GM21515 (cell line): ENCODE data around the gene FIBP.

ENCODE experiments used
- ATAC-seq: cut with Tn5 transposase; IDR thresholded peaks from one replicate; pipeline ENCODE4 v1.9.1; 2021; ENCODE audit not compliant: unreplicated experiment

The FIBP gene

DNA sequence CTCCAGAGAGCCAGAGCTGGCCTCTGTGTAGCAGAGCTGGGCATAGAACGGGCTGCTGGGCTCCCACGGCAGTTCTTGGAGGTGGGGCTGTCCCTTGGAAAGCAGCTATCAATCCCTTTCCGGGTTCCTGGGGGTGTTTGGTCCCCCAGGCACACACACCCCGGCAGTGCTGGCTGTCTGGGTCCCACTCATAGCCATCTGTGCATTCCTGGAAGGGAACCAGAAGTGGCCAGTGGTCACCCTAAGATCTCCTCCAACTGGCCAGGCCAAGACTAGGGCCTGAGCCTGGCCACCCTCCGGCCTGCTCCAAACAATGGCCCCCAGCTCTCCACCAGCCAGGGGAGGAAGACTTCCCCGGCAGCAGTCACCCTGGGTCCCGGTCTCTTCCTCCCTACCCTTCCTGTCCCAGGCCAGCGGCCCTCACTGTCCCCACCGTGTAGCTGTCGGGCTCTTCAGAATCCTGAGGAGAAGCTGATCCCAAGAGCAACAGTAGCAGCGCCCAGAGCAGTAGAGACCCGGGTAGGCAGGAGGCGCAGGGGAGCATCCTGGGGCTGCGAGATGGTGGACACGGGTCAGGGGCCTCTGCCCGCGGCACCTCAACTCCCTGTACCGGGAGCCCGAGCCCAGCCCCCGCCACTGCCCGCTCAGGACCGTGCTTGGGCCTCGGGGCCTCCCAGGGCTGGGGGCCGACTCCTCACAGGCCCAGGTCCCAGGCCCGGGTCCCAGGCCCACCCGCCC, 16.3 kb downstream of the FIBP start:
- no peak for ATAC-seq

DNA sequence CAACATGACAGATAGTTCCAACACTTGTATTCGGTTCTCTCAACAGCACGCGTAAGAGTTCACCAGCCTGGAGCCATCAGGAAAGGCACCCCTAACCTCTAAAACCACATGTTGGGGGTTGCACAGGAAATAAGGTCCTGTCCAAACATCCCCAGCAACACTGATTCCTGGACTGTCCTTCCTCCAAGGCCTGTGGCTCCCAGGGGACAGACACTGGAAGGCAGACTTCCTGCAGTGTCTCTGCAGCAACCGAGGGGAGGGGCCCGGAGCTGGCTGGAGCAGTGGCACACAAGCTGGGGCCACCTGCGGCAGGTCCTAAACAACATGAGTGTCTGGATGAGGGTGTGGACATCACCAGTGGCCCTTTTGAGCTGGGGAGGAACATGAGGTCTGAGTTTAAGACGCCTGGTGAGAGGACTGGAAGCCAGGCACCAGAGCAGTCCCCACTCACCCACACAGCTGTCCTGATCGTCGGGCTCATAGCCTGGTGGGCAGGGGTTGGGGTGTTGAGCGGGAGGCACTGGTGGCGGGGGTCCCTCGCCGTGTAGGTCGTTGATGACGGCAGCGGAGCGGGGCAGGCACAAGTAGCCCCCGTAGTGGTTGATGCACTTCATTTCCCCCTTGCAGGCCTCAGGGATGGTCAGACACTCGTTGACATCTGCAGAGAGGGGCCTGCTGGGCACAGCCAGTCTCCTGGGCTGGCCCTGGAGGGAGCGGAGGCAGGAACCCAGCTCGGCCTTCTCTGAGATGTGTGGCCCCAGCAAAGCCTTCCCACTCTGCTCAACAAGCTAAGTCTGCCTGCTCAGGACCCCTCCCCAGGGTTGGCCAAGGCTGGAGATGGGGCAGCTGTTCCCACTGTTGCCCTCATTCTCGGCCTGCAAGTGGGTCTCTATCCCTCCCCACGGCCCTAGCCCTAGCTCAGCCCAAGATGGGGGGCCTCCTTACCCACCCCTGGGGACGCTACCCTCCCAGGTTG, 17.3 kb downstream of the FIBP start:
- no peak for ATAC-seq

DNA sequence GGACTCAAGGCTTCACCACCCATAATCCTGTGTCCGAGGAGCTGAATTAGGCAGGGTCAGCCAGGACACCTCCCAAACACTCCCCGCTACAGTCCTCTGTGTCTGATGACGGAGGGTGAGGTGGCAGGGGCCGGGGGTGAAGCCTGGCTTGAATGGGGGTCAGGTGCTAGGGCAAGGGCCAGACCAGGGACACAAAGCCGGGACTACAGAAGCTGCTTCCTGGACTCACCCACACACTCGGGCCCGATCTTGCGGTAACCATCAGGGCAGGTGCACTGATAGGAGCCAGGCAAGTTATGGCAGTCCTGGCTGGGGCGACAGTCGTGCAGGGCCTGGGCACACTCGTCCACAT, 18.0 kb downstream of the FIBP start:
- ATAC-seq: no peak

DNA sequence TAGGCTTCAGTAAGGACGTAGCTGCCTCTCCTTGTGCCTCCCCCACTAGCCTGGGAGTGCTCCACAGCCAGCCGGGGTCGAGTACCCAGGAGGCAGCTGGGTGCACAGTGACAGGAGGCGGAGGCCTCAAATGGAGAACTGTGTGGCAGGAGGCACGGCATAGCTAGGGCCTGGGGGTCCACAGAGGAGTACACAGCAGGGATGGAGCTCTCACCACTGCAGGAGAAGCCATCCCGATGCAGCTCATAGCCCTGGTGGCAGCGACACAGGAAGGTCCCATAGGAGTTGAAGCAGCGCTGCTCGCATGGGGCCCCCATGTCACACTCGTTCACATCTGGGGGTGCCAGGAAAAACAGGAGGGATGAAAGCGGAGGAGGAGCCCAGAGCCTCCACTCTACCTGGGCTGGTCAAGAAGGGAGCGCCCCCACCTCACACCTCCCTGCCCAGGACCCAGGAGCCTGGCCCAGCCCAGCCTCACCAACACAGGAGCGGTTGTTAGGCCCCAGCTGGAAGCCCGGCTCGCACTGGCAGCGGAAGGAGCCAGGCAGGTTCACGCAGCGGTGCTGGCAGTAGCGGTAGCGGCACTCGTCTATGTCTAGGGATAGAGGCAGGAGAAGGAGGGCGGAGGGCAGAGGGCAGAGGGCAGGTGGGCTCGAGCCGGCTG, 18.5 kb downstream of the FIBP start:
- ATAC-seq: no peak

DNA sequence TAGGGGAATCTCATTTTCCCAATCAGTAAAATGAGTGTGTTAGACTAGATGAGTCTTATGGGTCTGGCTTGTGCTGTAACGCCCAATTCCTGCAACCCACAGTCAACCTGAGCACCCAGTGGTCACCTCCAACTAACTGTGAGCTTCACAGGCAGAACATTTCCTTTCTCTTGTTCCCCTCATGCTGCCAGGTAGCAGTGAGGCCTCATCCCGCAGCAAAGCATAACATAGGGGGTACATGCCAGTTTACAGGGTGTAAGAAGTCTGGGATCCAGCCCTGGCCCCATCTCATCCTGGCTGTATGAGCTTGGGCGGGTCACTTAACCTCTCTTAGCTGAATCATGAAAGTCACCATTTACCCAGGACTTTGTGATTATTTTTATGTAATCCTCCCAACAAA, 19.4 kb downstream of the FIBP start:
- ATAC-seq: no peak

DNA sequence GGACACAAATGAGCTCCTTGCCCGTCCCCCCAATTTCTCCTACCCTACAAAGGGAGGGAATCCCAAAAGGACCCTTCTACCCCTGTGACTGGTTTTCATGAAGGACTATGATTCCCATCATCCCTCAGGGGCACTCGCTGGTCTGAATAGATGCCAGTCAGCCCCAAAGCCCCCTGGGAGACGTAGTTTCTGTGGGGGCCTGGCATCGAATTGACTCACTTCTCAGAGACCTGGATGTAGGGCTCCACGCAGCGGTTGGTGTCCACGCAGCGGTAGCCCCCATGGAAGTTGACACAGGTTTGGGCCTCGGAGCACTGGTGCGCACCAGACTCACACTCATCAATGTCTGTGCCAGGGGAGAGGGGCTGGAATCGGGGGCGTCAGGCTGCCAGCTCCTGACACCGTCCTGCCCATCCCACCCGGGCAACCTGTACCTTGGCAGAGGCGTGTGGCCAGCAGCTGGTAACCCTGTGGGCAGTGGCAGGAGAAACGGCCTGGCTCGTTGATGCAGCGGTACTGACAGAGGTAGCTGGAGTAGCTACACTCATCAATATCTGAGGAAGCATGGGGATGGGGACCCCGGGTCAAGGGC, 20.1 kb downstream of the FIBP start:
- no peak for ATAC-seq

DNA sequence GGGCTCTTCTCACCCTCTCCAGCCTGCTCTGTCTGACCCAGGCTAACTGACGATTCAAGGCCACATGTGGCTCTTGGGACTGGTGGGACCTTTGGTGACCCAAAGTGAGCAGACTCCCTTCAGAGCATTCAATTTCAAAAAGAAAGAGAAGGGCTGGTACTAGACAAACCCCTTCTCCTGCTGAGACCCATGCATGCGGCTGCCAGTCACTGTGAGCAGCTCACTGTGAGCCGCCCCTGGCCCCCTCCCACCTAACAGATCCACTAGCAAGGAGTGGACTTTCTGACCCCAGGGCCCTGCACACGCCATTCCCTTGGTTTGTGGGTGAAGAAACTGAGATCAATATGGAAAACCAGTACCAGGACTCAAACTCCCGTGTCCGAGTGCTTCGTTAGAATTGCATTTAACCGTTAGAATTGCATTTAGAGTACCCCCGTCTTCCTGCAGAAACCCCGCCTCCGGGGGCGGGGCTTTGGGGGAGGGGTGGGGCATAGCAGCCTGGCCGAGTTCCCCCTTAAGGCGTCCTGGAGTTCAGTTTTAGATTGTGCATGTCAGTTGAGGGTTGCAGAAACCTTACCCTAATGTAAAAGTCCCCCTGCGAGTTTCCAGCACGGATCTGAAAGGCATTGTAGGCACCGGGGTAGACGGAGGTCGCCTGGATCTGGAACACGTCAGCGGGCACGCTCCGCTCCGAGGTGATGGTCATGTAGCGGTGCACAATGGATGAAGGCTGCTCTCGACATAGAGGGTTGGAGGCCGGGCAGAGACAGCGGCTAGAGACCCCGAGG, 20.8 kb downstream of the FIBP start:
- no peak for ATAC-seq

DNA sequence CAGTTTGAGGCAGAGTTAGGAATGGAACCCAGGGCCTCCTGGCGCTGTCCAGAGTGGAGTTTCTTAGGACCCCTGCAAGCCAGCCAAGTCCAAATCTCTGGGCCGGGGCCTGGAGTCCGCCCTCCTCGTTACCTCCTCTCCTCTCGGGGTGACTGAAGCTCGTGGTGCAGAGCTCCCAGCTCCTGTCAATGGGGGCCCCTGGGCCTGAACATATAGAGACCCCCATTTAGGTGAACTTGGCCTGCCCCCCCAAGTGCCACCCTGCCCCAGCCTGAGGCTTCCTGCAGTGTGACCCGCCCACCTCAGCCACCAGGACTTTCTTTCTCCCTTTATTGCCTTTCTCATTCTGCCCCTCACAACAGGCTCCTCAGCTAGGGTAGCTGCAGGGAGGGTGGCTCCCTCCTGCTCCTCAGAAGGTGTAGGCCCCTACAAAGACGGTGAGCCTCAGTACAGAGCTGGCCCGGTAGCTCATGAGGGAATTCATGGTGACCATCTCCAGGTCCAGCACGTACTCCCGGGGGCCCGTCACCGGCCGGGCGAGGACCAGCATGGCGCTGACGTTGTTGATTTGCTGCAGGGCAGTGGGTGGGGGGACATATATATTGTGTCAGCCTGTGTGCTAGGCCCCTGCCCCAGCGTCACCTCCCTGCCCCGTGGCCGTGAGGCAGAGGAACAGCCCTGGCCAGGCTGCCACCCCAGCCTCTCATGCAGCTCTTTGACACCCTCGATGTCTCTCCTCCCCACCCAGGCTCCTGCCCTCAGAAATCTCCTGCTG, 21.6 kb downstream of the FIBP start:
- no peak for ATAC-seq

DNA sequence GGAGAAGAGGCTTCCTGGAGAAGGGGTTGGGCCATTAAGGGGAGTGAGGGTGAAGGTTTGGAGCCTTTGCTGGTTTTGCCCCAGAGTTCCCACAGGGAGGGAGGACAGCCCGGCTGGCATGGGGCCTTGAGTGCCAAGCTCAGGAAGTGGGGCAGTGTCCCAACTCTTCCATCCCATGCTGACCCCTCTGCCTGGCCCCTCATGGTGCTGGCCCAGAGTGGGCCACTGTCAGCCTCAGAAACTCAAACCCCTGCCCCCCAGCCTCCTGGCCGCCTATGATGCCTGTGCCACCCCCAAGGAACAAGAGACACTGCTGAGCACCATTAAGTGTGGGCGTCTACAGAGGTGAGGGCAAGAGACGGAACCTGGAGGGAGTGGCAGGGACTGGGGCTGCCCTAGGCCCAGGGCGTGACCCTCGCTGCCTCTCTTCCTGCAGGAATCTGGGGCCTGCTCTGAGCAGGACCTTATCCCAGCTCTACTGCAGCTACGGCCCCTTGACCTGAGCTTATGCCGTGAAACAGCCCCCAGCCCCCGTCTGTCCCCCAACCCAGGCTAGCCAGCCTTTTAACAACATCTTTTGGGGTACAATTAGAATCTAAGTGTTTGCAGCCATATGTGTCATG, 22.6 kb downstream of the FIBP start:
- ATAC-seq: no peak

DNA sequence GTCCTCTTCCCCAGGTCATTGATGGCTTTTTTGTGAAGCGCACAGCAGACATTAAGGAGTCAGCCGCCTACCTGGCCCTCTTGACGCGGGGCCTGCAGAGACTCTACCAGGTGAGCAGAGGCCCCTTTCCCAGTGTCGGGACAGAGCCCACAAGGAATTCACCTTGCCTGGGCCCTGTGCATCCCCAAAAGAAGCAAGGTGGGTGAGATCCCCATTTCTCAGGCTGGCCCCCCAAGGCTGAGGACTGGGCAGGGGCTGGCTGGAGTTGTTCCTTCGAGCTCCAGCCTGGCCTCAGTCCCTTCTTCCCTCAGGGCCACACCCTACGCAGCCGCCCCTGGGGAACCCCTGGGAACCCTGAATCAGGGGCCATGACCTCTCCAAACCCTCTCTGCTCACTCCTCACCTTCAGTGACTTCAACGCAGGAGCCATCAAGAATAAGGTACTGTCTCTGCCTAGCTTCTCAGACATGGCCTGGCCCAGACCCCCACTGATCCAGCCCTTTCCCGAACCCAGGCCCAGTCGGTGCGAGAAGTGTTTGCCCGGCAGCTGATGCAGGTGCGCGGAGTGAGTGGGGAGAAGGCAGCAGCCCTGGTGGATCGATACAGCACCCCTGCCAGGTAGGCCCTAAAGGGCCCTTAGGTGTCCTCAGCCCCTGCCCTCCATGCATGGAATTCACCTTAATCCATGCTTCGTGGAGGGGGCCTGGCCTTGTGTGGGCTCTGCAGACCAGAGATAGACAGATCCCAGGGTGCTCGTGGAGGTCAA, 23.4 kb downstream of the FIBP start:
- no peak for ATAC-seq

DNA sequence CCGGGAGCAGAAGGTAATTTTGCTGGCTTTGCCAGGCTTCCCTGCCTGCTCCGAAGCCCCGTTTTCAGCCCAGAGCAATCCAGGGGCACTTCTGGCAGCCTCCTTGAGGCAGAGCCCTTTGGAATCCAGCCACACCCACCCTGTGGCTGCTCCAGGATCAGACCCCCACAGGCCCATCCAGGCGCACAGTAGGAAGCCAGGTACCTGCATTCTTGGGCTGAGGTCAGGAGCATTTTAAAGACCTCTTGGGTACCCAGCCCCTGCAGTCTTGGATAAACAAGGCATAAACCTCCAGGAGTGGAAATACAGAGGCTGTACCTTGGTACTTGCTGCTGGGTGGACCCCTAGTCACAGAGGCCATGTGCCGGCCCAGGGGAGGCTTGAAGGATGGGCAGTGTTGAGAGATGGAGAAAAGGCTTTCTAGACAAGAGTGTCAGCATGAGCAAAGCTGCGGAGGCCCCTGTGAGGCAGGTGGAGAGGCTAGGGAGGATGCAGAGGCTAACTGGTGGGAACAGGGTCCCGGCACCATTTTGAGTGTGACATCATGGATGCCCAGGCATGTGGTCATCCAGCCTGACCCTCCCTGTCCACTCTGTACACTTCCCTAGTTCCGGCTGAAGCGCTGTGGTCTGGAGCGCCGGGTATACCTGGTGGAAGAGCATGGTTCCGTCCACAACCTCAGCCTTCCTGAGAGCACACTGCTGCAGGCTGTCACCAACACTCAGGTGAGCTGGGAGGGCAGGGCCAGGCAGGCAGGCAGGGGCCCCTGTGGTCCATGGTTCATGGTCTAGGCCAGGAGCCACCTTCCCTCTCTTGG, 24.2 kb downstream of the FIBP start:
- ATAC-seq: no peak

DNA sequence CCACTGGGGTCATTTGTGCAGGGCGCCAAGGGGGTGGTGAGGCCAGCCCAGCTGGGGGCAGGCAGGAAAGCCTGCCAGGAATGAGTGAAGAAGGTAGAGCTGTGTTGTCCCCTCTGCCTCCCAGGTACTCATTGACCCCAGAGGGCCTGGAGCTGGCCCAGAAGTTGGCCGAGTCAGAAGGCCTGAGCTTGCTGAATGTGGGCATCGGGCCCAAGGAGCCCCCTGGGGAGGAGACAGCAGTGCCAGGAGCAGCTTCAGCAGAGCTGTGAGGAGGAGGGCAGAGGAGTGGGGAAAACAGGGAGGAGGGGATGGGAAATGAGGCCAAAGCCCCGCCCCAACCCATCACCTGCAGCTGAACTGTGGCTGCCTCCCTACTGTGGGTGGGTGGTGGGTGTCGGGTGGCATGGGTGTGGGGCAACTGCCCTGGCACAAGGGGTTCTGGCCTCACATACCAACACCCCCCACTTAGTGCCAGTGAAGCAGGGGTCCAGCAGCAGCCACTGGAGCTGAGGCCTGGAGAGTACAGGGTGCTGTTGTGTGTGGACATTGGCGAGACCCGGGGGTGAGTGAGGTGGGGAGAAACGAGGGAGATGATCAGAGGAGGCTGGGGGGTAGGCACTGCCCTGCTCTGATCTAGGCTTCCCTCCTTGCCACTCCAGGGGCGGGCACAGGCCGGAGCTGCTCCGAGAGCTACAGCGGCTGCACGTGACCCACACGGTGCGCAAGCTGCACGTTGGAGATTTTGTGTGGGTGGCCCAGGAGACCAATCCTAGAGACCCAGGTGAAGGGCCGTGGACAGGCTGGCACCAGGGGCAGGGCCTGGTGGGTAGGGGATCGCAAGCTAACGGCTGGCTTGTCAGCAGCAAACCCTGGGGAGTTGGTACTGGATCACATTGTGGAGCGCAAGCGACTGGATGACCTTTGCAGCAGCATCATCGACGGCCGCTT, 25.1 kb downstream of the FIBP start:
- ATAC-seq: no peak

DNA sequence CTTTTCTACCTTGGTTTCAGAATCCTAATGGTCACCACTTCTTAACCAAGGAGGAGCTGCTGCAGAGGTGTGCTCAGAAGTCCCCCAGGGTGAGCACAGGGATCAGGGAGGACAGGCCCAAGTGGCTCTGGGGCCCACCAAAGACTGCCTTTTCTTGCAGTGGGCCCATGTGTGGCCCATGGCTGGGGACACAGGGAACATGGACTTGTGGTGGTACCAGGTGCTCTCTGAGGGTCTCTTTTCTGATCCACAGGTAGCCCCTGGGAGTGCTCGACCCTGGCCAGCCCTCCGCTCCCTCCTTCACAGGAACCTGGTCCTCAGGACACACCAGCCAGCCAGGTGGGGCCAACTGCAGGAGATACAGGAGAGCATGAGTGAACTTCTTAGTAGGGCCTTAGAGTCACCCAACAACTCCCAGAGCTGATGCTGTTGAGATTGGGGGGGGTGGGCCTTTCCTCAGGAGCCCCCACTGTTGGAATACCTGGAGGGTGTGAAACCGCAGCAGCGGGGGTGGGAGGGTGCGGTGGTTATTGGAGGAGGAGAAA, 26.0 kb downstream of the FIBP start:
- ATAC-seq: no peak

DNA sequence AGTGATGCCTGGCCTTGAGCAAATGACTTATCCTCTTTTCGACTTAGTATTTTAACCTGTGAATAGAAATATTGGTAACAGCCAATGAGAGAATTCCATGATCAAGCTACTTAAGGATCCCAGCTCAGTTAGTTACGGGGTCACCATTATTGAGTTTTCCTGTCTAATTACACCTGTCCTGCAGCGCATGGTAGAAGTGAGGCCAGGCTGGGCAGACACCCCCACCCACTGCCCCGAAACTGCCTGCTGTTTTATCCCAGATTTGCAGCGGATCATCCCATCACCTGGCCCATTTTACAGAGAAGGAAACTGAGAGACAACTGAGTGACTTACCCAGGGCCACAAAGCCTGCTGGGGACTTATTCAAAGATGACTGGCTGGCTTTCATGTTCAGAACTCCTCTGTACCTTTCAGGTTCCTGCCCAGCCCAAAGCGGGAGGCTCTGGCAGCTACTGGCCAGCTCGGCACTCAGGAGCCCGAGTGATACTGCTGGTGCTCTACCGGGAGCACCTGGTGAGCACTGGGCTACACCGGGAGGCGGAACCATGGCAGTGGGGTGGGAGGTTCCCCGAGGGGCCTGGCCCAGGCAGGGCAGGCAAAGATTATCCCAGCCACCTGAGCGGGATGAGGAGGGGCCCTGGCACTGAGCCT, 26.6 kb downstream of the FIBP start:
- no peak for ATAC-seq

DNA sequence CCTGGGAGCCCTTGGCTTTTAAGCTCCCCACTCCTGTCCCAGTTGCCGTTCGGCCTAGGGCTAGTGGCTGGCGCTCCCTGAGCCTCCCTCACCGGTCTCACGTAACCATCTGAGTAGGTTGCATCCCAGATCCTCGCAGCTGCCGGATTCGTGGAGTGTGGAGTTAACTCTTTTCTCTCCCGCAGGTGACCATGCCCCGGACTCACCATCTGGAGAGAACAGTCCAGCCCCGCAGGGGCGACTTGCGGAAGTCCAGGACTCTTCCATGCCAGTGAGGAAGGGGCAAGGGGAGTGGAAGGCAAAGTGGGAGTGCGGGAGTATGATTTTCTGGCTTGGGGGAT, 27.1 kb downstream of the FIBP start:
- ATAC-seq: no peak
